WTC11 (cell line): ENCODE results near the gene SHISAL2A. TPM values are rescaled to one million over a fixed set of nuclear protein-coding genes. Genes with fewer than 3 reads are reported as not detected.

Source experiments
- ATAC-seq: fragments of 200-7000 bp; cut with Tn5 transposase; 2 replicates; pipeline ENCODE4 v1.10.0; 2021; ENCODE audit warnings: mild to moderate bottlenecking, moderate library complexity
- CTCF ChIA-PET: fragments of 300-600 bp; sonication (Branson Sonifier 250); formaldehyde crosslinking; loops from one replicate; lab custom pipeline; 2021; ENCODE audit warnings: antibody characterized with exemption; lab: Charles Lee
- POLR2A ChIA-PET: fragments of 350-600 bp; sonication (Branson Sonifier 250); formaldehyde crosslinking; loops from one replicate; lab custom pipeline; 2021; ENCODE audit warnings: antibody characterized with exemption; lab: Charles Lee
- DNase-seq: peaks from one replicate; pipeline ENCODE4 v3.0.0; 2021; ENCODE audit warnings: low spot score
- H3K27ac Mint-ChIP-seq: 2 replicates; pipeline ENCODE4 v1.8.0; 2021; ENCODE audit warnings: mixed read lengths
- H3K27me3 Mint-ChIP-seq: 2 replicates; pipeline ENCODE4 v1.8.0; 2021; ENCODE audit warnings: low read depth, mild to moderate bottlenecking, moderate library complexity, mixed read lengths
- H3K36me3 Mint-ChIP-seq: 2 replicates; pipeline ENCODE4 v1.8.0; 2021; ENCODE audit warnings: mixed read lengths
- H3K4me1 Mint-ChIP-seq: 2 replicates; pipeline ENCODE4 v1.8.0; 2022; ENCODE audit warnings: mixed read lengths
- H3K4me3 Mint-ChIP-seq: 2 replicates; pipeline ENCODE4 v1.8.0; 2021; ENCODE audit warnings: mild to moderate bottlenecking, moderate library complexity, mixed read lengths
- H3K9me3 Mint-ChIP-seq: 2 replicates; pipeline ENCODE4 v1.8.0; 2021; ENCODE audit warnings: mixed read lengths
- AFF4 ChIP-seq: sonication (generic); formaldehyde crosslinking; IDR thresholded peaks from 2 replicates; pipeline ENCODE4 v1.8.1; 2023; ENCODE audit warnings: mild to moderate bottlenecking, missing genetic modification reagents, borderline replicate concordance
- ESRRA ChIP-seq: sonication (generic); formaldehyde crosslinking; IDR thresholded peaks from 2 replicates; pipeline ENCODE4 v1.8.1; 2022; ENCODE audit warnings: mild to moderate bottlenecking, missing genetic modification reagents, borderline replicate concordance
- GRHL2 ChIP-seq: fragments of 250-450 bp; sonication (Bioruptor Pico); IDR thresholded peaks from 2 replicates; pipeline ENCODE4 v1.8.0; 2022; ENCODE audit warnings: mild to moderate bottlenecking, moderate library complexity; ENCODE audit not compliant: insufficient replicate concordance, severe bottlenecking
- IRF2 ChIP-seq: sonication (generic); formaldehyde crosslinking; IDR thresholded peaks from 2 replicates; pipeline ENCODE4 v1.8.0; 2022; ENCODE audit warnings: low read depth, missing genetic modification reagents, borderline replicate concordance
- NR2C2 ChIP-seq: sonication (generic); formaldehyde crosslinking; IDR thresholded peaks from 2 replicates; pipeline ENCODE4 v1.8.0; 2022; ENCODE audit warnings: mild to moderate bottlenecking, missing genetic modification reagents
- TEAD1 ChIP-seq: sonication (generic); formaldehyde crosslinking; IDR thresholded peaks from 2 replicates; pipeline ENCODE4 v1.8.0; 2022; ENCODE audit warnings: mild to moderate bottlenecking, missing genetic modification reagents
- TEAD4 ChIP-seq: sonication (generic); formaldehyde crosslinking; IDR thresholded peaks from 2 replicates; pipeline ENCODE4 v1.8.0; 2022; ENCODE audit warnings: mild to moderate bottlenecking, missing genetic modification reagents
- ZNF416 ChIP-seq: fragments of 250-450 bp; sonication (Bioruptor Pico); IDR thresholded peaks from 2 replicates; pipeline ENCODE4 v1.9.0; 2021; ENCODE audit warnings: mild to moderate bottlenecking, inconsistent platforms
- total RNA-seq: library from RNA; stranded (reverse); gene quantifications from 3 replicates; pipeline ENCODE4 v1.2.3, GENCODE V29; 2021
- TF ChIP-seq, protein P1 (sequence below): sonication (generic); formaldehyde crosslinking; IDR thresholded peaks from 2 replicates; pipeline ENCODE4 v1.8.1; 2023; ENCODE audit warnings: mild to moderate bottlenecking, moderate library complexity, missing genetic modification reagents
- TF ChIP-seq, protein P2 (sequence below): fragments of 250-450 bp; sonication (Bioruptor Pico); IDR thresholded peaks from 2 replicates; pipeline ENCODE4 v1.9.0; 2021; ENCODE audit warnings: mild to moderate bottlenecking
- TF ChIP-seq, protein P3 (sequence below): fragments of 250-450 bp; sonication (Bioruptor Pico); IDR thresholded peaks from 2 replicates; pipeline ENCODE4 v1.9.0; 2021; ENCODE audit warnings: mild to moderate bottlenecking, borderline replicate concordance

Gene SHISAL2A
- total RNA-seq, 1 experiment from 2014 or later: 1.4 TPM

- TF ChIP-seq, protein P1, sequence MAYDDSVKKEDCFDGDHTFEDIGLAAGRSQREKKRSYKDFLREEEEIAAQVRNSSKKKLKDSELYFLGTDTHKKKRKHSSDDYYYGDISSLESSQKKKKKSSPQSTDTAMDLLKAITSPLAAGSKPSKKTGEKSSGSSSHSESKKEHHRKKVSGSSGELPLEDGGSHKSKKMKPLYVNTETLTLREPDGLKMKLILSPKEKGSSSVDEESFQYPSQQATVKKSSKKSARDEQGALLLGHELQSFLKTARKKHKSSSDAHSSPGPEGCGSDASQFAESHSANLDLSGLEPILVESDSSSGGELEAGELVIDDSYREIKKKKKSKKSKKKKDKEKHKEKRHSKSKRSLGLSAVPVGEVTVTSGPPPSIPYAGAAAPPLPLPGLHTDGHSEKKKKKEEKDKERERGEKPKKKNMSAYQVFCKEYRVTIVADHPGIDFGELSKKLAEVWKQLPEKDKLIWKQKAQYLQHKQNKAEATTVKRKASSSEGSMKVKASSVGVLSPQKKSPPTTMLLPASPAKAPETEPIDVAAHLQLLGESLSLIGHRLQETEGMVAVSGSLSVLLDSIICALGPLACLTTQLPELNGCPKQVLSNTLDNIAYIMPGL: no peak
- TF ChIP-seq, all 79 proteins: peak for 10
These were observed 70.2 kb downstream of the SHISAL2A start (continued) for GRCh38 chr1:52702886-52703787.

DNA sequence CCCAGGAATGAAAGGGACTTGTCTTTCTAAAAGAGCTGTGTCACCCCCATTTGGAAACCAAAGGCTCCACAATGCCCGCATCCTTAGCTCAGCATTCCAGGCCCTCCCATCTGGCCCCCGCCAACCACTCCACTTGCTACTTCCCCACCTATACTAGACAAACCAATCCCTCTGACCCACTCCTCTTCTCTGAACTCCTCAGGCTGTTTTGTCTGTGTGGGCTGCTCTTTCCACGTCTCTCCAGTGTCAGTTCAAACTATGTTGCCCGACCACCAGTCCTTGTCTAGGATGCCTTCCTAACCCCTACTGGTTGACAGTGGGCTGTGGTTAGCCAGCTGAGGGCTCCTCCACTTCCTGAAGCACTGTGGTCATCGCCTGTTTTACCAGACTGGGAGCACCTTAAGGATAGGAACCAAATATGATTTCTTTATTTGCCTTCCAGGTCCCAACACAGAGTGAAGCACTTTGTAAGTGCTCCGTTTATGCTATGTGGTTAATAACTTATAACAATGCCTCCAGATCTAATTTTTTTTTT lies 73.2 kb downstream of the SHISAL2A start:
- Mint-ChIP-seq H3K27ac (0 out of 2 replicates have a peak overlapping the region, but pooled peaks have one; percentile 14), H3K27me3 (peaks cover 11% of the 10 kb centered on the region), H3K4me1 (peaks cover 15% of the 10 kb centered on the region), H3K36me3 (no peaks in the 10 kb centered on the region)
- no peak for ATAC-seq
- ChIA-PET CTCF (no interaction called here), POLR2A (interaction anchor here (0.5 kb wide), 1 partner anchor 87 kb away, joined by 4 read pairs; no protein-coding TSS in a partner anchor)
- DNase-seq: no peak
- no peak for TF ChIP-seq GRHL2 (CRISPR knock-in tag)
- TF ChIP-seq, protein P2, sequence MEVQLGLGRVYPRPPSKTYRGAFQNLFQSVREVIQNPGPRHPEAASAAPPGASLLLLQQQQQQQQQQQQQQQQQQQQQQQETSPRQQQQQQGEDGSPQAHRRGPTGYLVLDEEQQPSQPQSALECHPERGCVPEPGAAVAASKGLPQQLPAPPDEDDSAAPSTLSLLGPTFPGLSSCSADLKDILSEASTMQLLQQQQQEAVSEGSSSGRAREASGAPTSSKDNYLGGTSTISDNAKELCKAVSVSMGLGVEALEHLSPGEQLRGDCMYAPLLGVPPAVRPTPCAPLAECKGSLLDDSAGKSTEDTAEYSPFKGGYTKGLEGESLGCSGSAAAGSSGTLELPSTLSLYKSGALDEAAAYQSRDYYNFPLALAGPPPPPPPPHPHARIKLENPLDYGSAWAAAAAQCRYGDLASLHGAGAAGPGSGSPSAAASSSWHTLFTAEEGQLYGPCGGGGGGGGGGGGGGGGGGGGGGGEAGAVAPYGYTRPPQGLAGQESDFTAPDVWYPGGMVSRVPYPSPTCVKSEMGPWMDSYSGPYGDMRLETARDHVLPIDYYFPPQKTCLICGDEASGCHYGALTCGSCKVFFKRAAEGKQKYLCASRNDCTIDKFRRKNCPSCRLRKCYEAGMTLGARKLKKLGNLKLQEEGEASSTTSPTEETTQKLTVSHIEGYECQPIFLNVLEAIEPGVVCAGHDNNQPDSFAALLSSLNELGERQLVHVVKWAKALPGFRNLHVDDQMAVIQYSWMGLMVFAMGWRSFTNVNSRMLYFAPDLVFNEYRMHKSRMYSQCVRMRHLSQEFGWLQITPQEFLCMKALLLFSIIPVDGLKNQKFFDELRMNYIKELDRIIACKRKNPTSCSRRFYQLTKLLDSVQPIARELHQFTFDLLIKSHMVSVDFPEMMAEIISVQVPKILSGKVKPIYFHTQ (CRISPR knock-in tag): no peak
- no peak for TF ChIP-seq ESRRA (CRISPR knock-in tag)
- TF ChIP-seq NR2C2 (CRISPR knock-in tag): no peak
- TF ChIP-seq, protein P3, sequence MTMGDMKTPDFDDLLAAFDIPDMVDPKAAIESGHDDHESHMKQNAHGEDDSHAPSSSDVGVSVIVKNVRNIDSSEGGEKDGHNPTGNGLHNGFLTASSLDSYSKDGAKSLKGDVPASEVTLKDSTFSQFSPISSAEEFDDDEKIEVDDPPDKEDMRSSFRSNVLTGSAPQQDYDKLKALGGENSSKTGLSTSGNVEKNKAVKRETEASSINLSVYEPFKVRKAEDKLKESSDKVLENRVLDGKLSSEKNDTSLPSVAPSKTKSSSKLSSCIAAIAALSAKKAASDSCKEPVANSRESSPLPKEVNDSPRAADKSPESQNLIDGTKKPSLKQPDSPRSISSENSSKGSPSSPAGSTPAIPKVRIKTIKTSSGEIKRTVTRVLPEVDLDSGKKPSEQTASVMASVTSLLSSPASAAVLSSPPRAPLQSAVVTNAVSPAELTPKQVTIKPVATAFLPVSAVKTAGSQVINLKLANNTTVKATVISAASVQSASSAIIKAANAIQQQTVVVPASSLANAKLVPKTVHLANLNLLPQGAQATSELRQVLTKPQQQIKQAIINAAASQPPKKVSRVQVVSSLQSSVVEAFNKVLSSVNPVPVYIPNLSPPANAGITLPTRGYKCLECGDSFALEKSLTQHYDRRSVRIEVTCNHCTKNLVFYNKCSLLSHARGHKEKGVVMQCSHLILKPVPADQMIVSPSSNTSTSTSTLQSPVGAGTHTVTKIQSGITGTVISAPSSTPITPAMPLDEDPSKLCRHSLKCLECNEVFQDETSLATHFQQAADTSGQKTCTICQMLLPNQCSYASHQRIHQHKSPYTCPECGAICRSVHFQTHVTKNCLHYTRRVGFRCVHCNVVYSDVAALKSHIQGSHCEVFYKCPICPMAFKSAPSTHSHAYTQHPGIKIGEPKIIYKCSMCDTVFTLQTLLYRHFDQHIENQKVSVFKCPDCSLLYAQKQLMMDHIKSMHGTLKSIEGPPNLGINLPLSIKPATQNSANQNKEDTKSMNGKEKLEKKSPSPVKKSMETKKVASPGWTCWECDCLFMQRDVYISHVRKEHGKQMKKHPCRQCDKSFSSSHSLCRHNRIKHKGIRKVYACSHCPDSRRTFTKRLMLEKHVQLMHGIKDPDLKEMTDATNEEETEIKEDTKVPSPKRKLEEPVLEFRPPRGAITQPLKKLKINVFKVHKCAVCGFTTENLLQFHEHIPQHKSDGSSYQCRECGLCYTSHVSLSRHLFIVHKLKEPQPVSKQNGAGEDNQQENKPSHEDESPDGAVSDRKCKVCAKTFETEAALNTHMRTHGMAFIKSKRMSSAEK (CRISPR knock-in tag): no peak
- no peak for TF ChIP-seq ZNF416 (CRISPR knock-in tag)
- TF ChIP-seq AFF4 (CRISPR knock-in tag): no peak
- TF ChIP-seq TEAD4 (CRISPR knock-in tag): no peak
- no peak for TF ChIP-seq TEAD1 (CRISPR knock-in tag)
- no peak for TF ChIP-seq IRF2 (CRISPR knock-in tag)
- TF ChIP-seq, all 79 proteins: peak for 0
- no peak overlapping the region for H3K4me3 Mint-ChIP-seq
- no peaks in the 10 kb centered on the region for H3K9me3 Mint-ChIP-seq

Other genes with a start within 250 kb of the SHISAL2A start
- gene ORC1, start 228.7 kb upstream of the SHISAL2A start, total RNA-seq: 33.6 to 45.2 TPM (median 34.0 TPM) in 3 replicates
- gene PRPF38A, start 228.6 kb upstream of the SHISAL2A start, total RNA-seq: 59.6 to 62.4 TPM (median 59.7 TPM) in 3 replicates
- gene TUT4, start 80.1 kb upstream of the SHISAL2A start, total RNA-seq: 57.4 to 63.6 TPM (median 63.3 TPM) in 3 replicates
- gene GPX7, start 30.8 kb upstream of the SHISAL2A start, total RNA-seq: 9.9 to 13.9 TPM (median 13.1 TPM) in 3 replicates
- gene COA7, start 65.2 kb downstream of the SHISAL2A start, total RNA-seq: 43.7 to 49.6 TPM (median 47.0 TPM) in 3 replicates
- 19.2 to 19.9 TPM (median 19.4 TPM) in 3 replicates for gene ZYG11B, start 93.3 kb downstream of the SHISAL2A start, total RNA-seq
- gene ZYG11A, start 209.6 kb downstream of the SHISAL2A start, total RNA-seq: 5.2 to 7.3 TPM (median 6.1 TPM) in 3 replicates